ENCODE results near the gene L3MBTL4.

DNA sequence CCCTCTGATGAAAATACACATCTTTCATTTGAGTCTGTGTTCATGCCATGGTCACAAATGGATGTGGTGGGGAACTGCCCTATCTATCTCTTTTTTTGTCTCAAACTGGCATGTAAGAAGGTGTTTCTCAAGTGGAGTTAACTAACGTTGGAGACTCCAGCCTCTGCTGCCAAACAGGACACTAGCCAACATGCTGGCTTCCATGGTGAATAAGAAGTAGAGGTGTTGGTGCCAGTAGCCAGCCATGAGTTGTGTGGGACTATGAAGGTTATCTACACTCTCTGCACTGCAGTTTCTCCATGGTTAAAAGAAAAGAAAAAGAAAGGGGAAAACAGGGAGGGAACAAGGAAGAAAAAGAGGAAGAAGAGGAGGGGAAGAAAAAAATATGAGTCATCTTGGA lies 370.4 kb downstream of the L3MBTL4 start:
- TF ChIP-seq, protein P1, sequence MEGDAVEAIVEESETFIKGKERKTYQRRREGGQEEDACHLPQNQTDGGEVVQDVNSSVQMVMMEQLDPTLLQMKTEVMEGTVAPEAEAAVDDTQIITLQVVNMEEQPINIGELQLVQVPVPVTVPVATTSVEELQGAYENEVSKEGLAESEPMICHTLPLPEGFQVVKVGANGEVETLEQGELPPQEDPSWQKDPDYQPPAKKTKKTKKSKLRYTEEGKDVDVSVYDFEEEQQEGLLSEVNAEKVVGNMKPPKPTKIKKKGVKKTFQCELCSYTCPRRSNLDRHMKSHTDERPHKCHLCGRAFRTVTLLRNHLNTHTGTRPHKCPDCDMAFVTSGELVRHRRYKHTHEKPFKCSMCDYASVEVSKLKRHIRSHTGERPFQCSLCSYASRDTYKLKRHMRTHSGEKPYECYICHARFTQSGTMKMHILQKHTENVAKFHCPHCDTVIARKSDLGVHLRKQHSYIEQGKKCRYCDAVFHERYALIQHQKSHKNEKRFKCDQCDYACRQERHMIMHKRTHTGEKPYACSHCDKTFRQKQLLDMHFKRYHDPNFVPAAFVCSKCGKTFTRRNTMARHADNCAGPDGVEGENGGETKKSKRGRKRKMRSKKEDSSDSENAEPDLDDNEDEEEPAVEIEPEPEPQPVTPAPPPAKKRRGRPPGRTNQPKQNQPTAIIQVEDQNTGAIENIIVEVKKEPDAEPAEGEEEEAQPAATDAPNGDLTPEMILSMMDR (IDR thresholded peaks at IDR 0.05), result no peak
- TF ChIP-seq POLR2A (IDR thresholded peaks at IDR 0.05), result no peak
